ENCODE results near the gene BCL3.

The BCL3 gene

GRCh38 chr19:44748426-44749254 lies at the start of gene BCL3:
Gene BCL3, plus strand, starts transcription at chr19:44748708. Its CDS starts 83 bp downstream, at chr19:44748791.
- Histone ChIP-seq H3K9ac (peak within 1 kb of the TSS; percentile 90), H2AFZ (ENCODE audit: low read depth) (peak within 1 kb of the TSS; percentile 58; the same call in 1 of the 2 replicates), H3K4me1 (ENCODE audit: low read depth, poor library complexity, severe bottlenecking) (peaks cover 45% of the 10 kb centered on the region), H3K27me3 (ENCODE audit: insufficient read depth, low read depth) (no peaks in the 10 kb centered on the region), H3K79me2 (ENCODE audit: insufficient read depth, low read depth) (peaks cover 36% of the 10 kb centered on the region), H3K36me3 (ENCODE audit: insufficient read depth) (peaks cover 4% of the 10 kb centered on the region; the same call in 1 of the 2 replicates), H3K4me3 (IDR thresholded peaks at IDR 0.05; ENCODE audit: insufficient read depth, low read depth, low read length) (no peak within 1 kb of the TSS), H3K27ac (peak within 1 kb of the TSS; percentile 94), H4K20me1 (ENCODE audit: insufficient read depth) (no peaks in the 10 kb centered on the region), H3K4me2 (peak within 1 kb of the TSS; percentile 100)
- no peak for TF ChIP-seq CTCF (conservative IDR thresholded peaks at IDR 0.05; ENCODE audit: low read depth, low read length)

- H3K9ac ChIP-seq = no peak overlapping the region
- no peak overlapping the region for H3K4me3 ChIP-seq (IDR thresholded peaks at IDR 0.05; ENCODE audit: insufficient read depth, low read depth, low read length)
- H3K27ac ChIP-seq = no peak overlapping the region
- no peak for TF ChIP-seq CTCF (conservative IDR thresholded peaks at IDR 0.05; ENCODE audit: low read depth, low read length)
- no peaks in the 10 kb centered on the region for H3K79me2 ChIP-seq (ENCODE audit: insufficient read depth, low read depth)
- no peak overlapping the region for H3K4me2 ChIP-seq
- no peaks in the 10 kb centered on the region for H4K20me1 ChIP-seq (ENCODE audit: insufficient read depth)
- H3K4me1 ChIP-seq (ENCODE audit: low read depth, poor library complexity, severe bottlenecking) = peaks cover 16% of the 10 kb centered on the region
- no peak overlapping the region for H2AFZ ChIP-seq (ENCODE audit: low read depth)
- H3K36me3 ChIP-seq (ENCODE audit: insufficient read depth) = no peaks in the 10 kb centered on the region
- no peaks in the 10 kb centered on the region for H3K27me3 ChIP-seq (ENCODE audit: insufficient read depth, low read depth)
These were observed 48.0 kb upstream of the BCL3 start for GRCh38 chr19:44700547-44700946.

- TF ChIP-seq CTCF (conservative IDR thresholded peaks at IDR 0.05; ENCODE audit: low read depth, low read length) = no peak
- Histone ChIP-seq H3K79me2 (ENCODE audit: insufficient read depth, low read depth) (no peaks in the 10 kb centered on the region), H3K36me3 (ENCODE audit: insufficient read depth) (no peaks in the 10 kb centered on the region)
These were observed 47.3 kb upstream of the BCL3 start for GRCh38 chr19:44701228-44701627.

GRCh38 chr19:44702551-44703176 lies 45.8 kb upstream of the BCL3 start:
- no peaks in the 10 kb centered on the region for H3K79me2 ChIP-seq (ENCODE audit: insufficient read depth, low read depth)
- H3K4me2 ChIP-seq = no peak overlapping the region
- H3K27ac ChIP-seq = no peak overlapping the region
- no peak overlapping the region for H2AFZ ChIP-seq (ENCODE audit: low read depth)
- peaks cover 24% of the 10 kb centered on the region for H3K4me1 ChIP-seq (ENCODE audit: low read depth, poor library complexity, severe bottlenecking)
- H4K20me1 ChIP-seq (ENCODE audit: insufficient read depth) = no peaks in the 10 kb centered on the region
- TF ChIP-seq CTCF (conservative IDR thresholded peaks at IDR 0.05; ENCODE audit: low read depth, low read length) = no peak
- H3K27me3 ChIP-seq (ENCODE audit: insufficient read depth, low read depth) = no peaks in the 10 kb centered on the region
- no peak overlapping the region for H3K4me3 ChIP-seq (IDR thresholded peaks at IDR 0.05; ENCODE audit: insufficient read depth, low read depth, low read length)
- H3K36me3 ChIP-seq (ENCODE audit: insufficient read depth) = no peaks in the 10 kb centered on the region
- H3K9ac ChIP-seq = no peak overlapping the region

More at GRCh38 chr19:44701228-44701627, 47.3 kb upstream of the BCL3 start:
- Histone ChIP-seq H3K27ac (no peak overlapping the region), H3K27me3 (ENCODE audit: insufficient read depth, low read depth) (no peaks in the 10 kb centered on the region), H2AFZ (ENCODE audit: low read depth) (no peak overlapping the region), H4K20me1 (ENCODE audit: insufficient read depth) (no peaks in the 10 kb centered on the region), H3K4me2 (no peak overlapping the region), H3K9ac (no peak overlapping the region), H3K4me3 (IDR thresholded peaks at IDR 0.05; ENCODE audit: insufficient read depth, low read depth, low read length) (no peak overlapping the region), H3K4me1 (ENCODE audit: low read depth, poor library complexity, severe bottlenecking) (peaks cover 22% of the 10 kb centered on the region)
